Fibroblast of mammary gland (primary cell): ENCODE data around the gene ETV5.
A peak's percentile ranks its signal among the peaks of the same experiment; 100 is the strongest.
"Not testable (repeated sequence)": the region's sequence is repeated elsewhere in the genome, so short reads cannot be mapped to it uniquely, and the experiment has no call there.

Source experiments
- DNase-seq: peaks from one replicate; pipeline ENCODE4 v3.0.0-alpha.2; 2010; ENCODE audit warnings: low read depth
- H3K4me3 ChIP-seq: 2 replicates; pipeline ENCODE4 v1.5.1; 2011; ENCODE audit warnings: low read depth, mild to moderate bottlenecking, low read length, moderate library complexity; ENCODE audit not compliant: control insufficient read depth
- CTCF ChIP-seq: conservative IDR thresholded peaks from 2 replicates; pipeline ENCODE4 v1.5.1; 2011; ENCODE audit warnings: low read depth, low read length, inconsistent platforms; ENCODE audit not compliant: control insufficient read depth, insufficient read depth

Gene ETV5

GRCh38 chr3:186042521-186043202, 66.2 kb downstream of the ETV5 start:
- TF ChIP-seq CTCF, result no peak
- DNase-seq, result no peak
- no peak overlapping the region for H3K4me3 ChIP-seq

GRCh38 chr3:186042036-186042435, 66.9 kb downstream of the ETV5 start:
- no peak for TF ChIP-seq CTCF
- DNase-seq, result no peak
- no peak overlapping the region for H3K4me3 ChIP-seq

GRCh38 chr3:186038360-186038759, 70.5 kb downstream of the ETV5 start:
- no peak overlapping the region for H3K4me3 ChIP-seq
- DNase-seq, result no peak
- TF ChIP-seq CTCF, result no peak

GRCh38 chr3:186035277-186035676, 73.6 kb downstream of the ETV5 start:
- peak; percentile 71 for DNase-seq
- no peak overlapping the region for H3K4me3 ChIP-seq
- TF ChIP-seq CTCF, result no peak

- no peak for TF ChIP-seq CTCF
- DNase-seq, result no peak
- no peak overlapping the region for H3K4me3 ChIP-seq
These were observed 76.6 kb downstream of the ETV5 start for GRCh38 chr3:186032321-186032720.

- DNase-seq, result peak; percentile 14
- not testable (repeated sequence) for H3K4me3 ChIP-seq
These were observed 82.9 kb downstream of the ETV5 start for GRCh38 chr3:186025993-186026392.

GRCh38 chr3:186025161-186025560, 83.7 kb downstream of the ETV5 start:
- peak; percentile 94 for DNase-seq
- H3K4me3 ChIP-seq, result no peak overlapping the region
- TF ChIP-seq CTCF, result no peak
